CD14-positive monocyte (primary cell): ENCODE measurements around the gene CNTFR. TPM values are rescaled to one million over a fixed set of nuclear protein-coding genes. Genes with fewer than 3 reads are reported as not detected.

Experiments
- DNase-seq, 3 donors: peaks; one replicate each; pipeline ENCODE4 v3.0.0-alpha.2; 2011 to 2022
- H2AFZ ChIP-seq: 2 replicates; pipeline ENCODE4 v1.6.0; 2012; ENCODE audit warnings: mild to moderate bottlenecking, low read depth, low read length, inconsistent platforms; ENCODE audit not compliant: insufficient read depth, poor library complexity, severe bottlenecking
- H3K27ac ChIP-seq, 2 donors: 1 replicate in 1 of 2; 2 replicates in 1 of 2; pipeline ENCODE4 v1.5.1; 2012 to 2013; ENCODE audit warnings: low read length in 2 of 2, control low read depth in 1 of 2, inconsistent platforms in 1 of 2, low read depth in 1 of 2, mild to moderate bottlenecking in 1 of 2
- H3K27me3 ChIP-seq, 2 donors: one replicate each; pipeline versions ENCODE4 v1.6.0 to v1.6.1; 2011 to 2013; ENCODE audit warnings: low read length in 2 of 2; ENCODE audit not compliant: control insufficient read depth in 2 of 2, insufficient read depth in 2 of 2
- H3K36me3 ChIP-seq, 2 donors: replicated peaks in 1 of 2; 1 replicate in 1 of 2; 2 replicates in 1 of 2; pipeline versions ENCODE4 v1.5.1 to v1.6.1; 2012 to 2013; ENCODE audit warnings: low read length in 2 of 2, control low read depth in 1 of 2, inconsistent platforms in 1 of 2, mild to moderate bottlenecking in 1 of 2; ENCODE audit not compliant: insufficient read depth in 2 of 2, control insufficient read depth in 1 of 2
- H3K4me1 ChIP-seq, 2 donors: 1 replicate in 1 of 2; 2 replicates in 1 of 2; pipeline versions ENCODE4 v1.5.1 to v1.6.1; 2012 to 2013; ENCODE audit warnings: low read length in 2 of 2, control low read depth in 1 of 2, inconsistent platforms in 1 of 2, mild to moderate bottlenecking in 1 of 2, moderate library complexity in 1 of 2; ENCODE audit not compliant: insufficient read depth in 2 of 2, control insufficient read depth in 1 of 2
- H3K4me2 ChIP-seq: replicated peaks from 2 replicates; pipeline ENCODE3; 2012; ENCODE audit warnings: low read length, moderate library complexity, mild to moderate bottlenecking; ENCODE audit not compliant: poor library complexity, severe bottlenecking; ENCODE audit errors: extremely low read depth
- H3K4me3 ChIP-seq, 3 experiments: fragments of 200-600 bp in 1 of 3; sonication (generic) in 1 of 3; replicated peaks in 1 of 3; 1 replicate in 2 of 3; 2 replicates in 1 of 3; pipeline ENCODE4 v1.5.1; 2011 to 2013; ENCODE audit warnings: low read length in 3 of 3, mild to moderate bottlenecking in 3 of 3, control low read depth in 2 of 3, low read depth in 2 of 3, inconsistent platforms in 1 of 3, moderate library complexity in 1 of 3
- H3K79me2 ChIP-seq: 2 replicates; pipeline ENCODE4 v1.6.0; 2012; ENCODE audit warnings: mild to moderate bottlenecking, control low read depth, inconsistent platforms, low read length, moderate library complexity; ENCODE audit not compliant: insufficient read depth
- H3K9ac ChIP-seq: 2 replicates; pipeline ENCODE4 v1.6.0; 2017; ENCODE audit warnings: low read length, mild to moderate bottlenecking; ENCODE audit not compliant: insufficient read depth, poor library complexity, severe bottlenecking
- H3K9me3 ChIP-seq, 2 donors: replicated peaks in 1 of 2; 1 replicate in 1 of 2; 2 replicates in 1 of 2; pipeline versions ENCODE4 v1.5.1 to v1.6.1; 2012 to 2013; ENCODE audit warnings: low read length in 2 of 2, control low read depth in 1 of 2; ENCODE audit not compliant: control insufficient read depth in 1 of 2, insufficient read depth in 1 of 2
- H4K20me1 ChIP-seq: 2 replicates; pipeline ENCODE4 v1.6.0; 2012; ENCODE audit warnings: mild to moderate bottlenecking, low read length, control low read depth, moderate library complexity; ENCODE audit not compliant: insufficient read depth
- H3K27ac Mint-ChIP-seq, 7 donors: one replicate each; pipeline ENCODE4 v1.8.0; 2020; ENCODE audit warnings: mild to moderate bottlenecking in 7 of 7, mixed read lengths in 7 of 7, moderate library complexity in 6 of 7, inconsistent platforms in 2 of 7
- H3K27me3 Mint-ChIP-seq, 3 donors: one replicate each; pipeline ENCODE4 v1.8.0; 2021 to 2022; ENCODE audit warnings: low read depth in 3 of 3, mild to moderate bottlenecking in 3 of 3, mixed read lengths in 3 of 3, moderate library complexity in 3 of 3, inconsistent platforms in 1 of 3
- H3K36me3 Mint-ChIP-seq, 2 donors: one replicate each; pipeline ENCODE4 v1.8.0; 2020; ENCODE audit warnings: mixed read lengths in 2 of 2, inconsistent platforms in 1 of 2, mild to moderate bottlenecking in 1 of 2
- H3K4me1 Mint-ChIP-seq: one replicate; pipeline ENCODE4 v1.8.0; 2020; ENCODE audit warnings: mild to moderate bottlenecking, mixed read lengths
- H3K4me3 Mint-ChIP-seq, 2 donors: one replicate each; pipeline ENCODE4 v1.8.0; 2020; ENCODE audit warnings: mild to moderate bottlenecking in 2 of 2, mixed read lengths in 2 of 2, moderate library complexity in 1 of 2
- H3K9me3 Mint-ChIP-seq, 7 donors: one replicate each; pipeline ENCODE4 v1.8.0; 2020 to 2022; ENCODE audit warnings: mixed read lengths in 7 of 7, mild to moderate bottlenecking in 6 of 7, moderate library complexity in 6 of 7, inconsistent platforms in 2 of 7
- CTCF ChIP-seq: fragments of 200-600 bp; IDR thresholded peaks from one replicate; pipeline ENCODE4 v1.8.0; 2022; ENCODE audit warnings: antibody characterized with exemption, mild to moderate bottlenecking
- WGBS: methylation state at CpG from one replicate; pipeline ENCODE4 v1.1.5; 2013; ENCODE audit warnings: missing lambda C conversion rate; ENCODE audit not compliant: insufficient coverage; 5-methylcytosine and 5-hydroxymethylcytosine counted together
- intact Hi-C, 2 donors: fragments of 100-400 bp; cut with micrococcal nuclease; formaldehyde crosslinking; loops; one replicate each; pipeline versions ENCODE4 v1.15.0 to v1.15.1; 2023
- polyA plus RNA-seq, 3 donors: library from polyadenylated mRNA; depleted of rRNA in 1 of 3; unstranded in 2 of 3; stranded (reverse) in 1 of 3; fragments of 300-500 nt in 2 of 3; fragments of >200 nt in 1 of 3; fragmentation: Illumina TruSeq in 2 of 3; gene quantifications; 1 replicate in 2 of 3; 2 replicates in 1 of 3; pipeline ENCODE4 v1.2.3, GENCODE V29; 2012 to 2021

Gene CNTFR
- polyA plus RNA-seq, 3 donors: not detected

GRCh38 chr9:34571481-34571810 is 18.1 kb downstream of the CNTFR start:
- DNase-seq: no peak
- no peak overlapping the region for H3K4me3 ChIP-seq
- peaks cover 0 to 2% (median 0%) of the 10 kb centered on the region in 7 donors for H3K9me3 Mint-ChIP-seq
- no peaks in the 10 kb centered on the region for H3K36me3 Mint-ChIP-seq
- H3K9me3 ChIP-seq: peaks cover 0 to 3% of the 10 kb centered on the region in 2 donors
- intact Hi-C loops: no loop called here
- H3K4me1 ChIP-seq: no peaks in the 10 kb centered on the region
- H3K4me1 Mint-ChIP-seq: no peaks in the 10 kb centered on the region
- peaks cover 2 to 13% of the 10 kb centered on the region in 2 donors for H3K27me3 ChIP-seq
- no peak overlapping the region for H3K27ac ChIP-seq
- H3K4me2 ChIP-seq: no peak overlapping the region
- no peak overlapping the region for H2AFZ ChIP-seq
- no peaks in the 10 kb centered on the region for H3K79me2 ChIP-seq
- no peaks in the 10 kb centered on the region for H4K20me1 ChIP-seq
- H3K27me3 Mint-ChIP-seq: peaks cover 29 to 36% (median 30%) of the 10 kb centered on the region in 3 donors
- H3K27ac Mint-ChIP-seq: no peak overlapping the region
- no peaks in the 10 kb centered on the region for H3K36me3 ChIP-seq
- no peak overlapping the region for H3K4me3 Mint-ChIP-seq
- H3K9ac ChIP-seq: no peak overlapping the region
- WGBS: 78% methylated on average over 3 of the region's 12 CpGs
- no peak for TF ChIP-seq CTCF

GRCh38 chr9:34570809-34571480 is 18.6 kb downstream of the CNTFR start:
- Histone ChIP-seq H3K4me1 (no peaks in the 10 kb centered on the region), H3K79me2 (no peaks in the 10 kb centered on the region), H3K4me3 (no peak overlapping the region), H3K27ac (no peak overlapping the region), H4K20me1 (no peaks in the 10 kb centered on the region), H2AFZ (no peak overlapping the region), H3K9ac (no peak overlapping the region), H3K9me3 (no peaks in the 10 kb centered on the region), H3K4me2 (no peak overlapping the region), H3K27me3 (peaks cover 0 to 8% of the 10 kb centered on the region in 2 donors), H3K36me3 (no peaks in the 10 kb centered on the region)
- DNase-seq: no peak
- H3K27ac Mint-ChIP-seq: no peak overlapping the region
- H3K4me3 Mint-ChIP-seq: no peak overlapping the region
- intact Hi-C loops: no loop called here
- no peak for TF ChIP-seq CTCF
- no peaks in the 10 kb centered on the region for H3K36me3 Mint-ChIP-seq
- H3K4me1 Mint-ChIP-seq: no peaks in the 10 kb centered on the region
- WGBS: 73% methylated on average over 3 of the region's 7 CpGs
- H3K9me3 Mint-ChIP-seq: peaks cover 0 to 2% (median 0%) of the 10 kb centered on the region in 7 donors
- peaks cover 24 to 34% (median 25%) of the 10 kb centered on the region in 3 donors for H3K27me3 Mint-ChIP-seq
